Activated CD4-positive, CD25-positive, alpha-beta regulatory T cell treated with anti-CD3 and anti-CD28 coated beads, Interleukin-2, amount 50 U/mL, for 16 hours (primary cell): ENCODE data around the gene DAPL1.

Experiments
- DNase-seq: peaks from one replicate; pipeline ENCODE4 v3.0.0-alpha.2; 2020; ENCODE audit warnings: low read depth, low spot score

DAPL1 gene

DNA sequence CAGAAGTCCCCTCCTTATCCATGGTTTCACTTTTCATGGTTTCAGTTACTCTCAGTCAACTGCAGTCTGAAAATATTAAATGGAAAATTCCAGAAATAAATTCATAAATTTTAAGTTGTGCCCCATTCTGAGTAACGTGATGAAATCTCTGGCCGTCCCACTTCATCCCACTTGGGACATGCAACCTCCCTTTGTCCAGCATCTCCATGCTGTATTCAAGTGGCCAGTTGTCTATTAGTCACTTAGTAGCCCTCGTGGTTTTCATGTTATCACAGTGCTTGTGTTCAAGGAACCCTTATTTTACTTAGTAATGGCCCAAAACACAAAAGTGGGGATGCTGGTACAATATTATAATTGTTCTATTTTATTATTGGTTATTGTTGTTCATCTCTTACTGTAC, 18.0 kb upstream of the DAPL1 start:
- no peak for DNase-seq

DNA sequence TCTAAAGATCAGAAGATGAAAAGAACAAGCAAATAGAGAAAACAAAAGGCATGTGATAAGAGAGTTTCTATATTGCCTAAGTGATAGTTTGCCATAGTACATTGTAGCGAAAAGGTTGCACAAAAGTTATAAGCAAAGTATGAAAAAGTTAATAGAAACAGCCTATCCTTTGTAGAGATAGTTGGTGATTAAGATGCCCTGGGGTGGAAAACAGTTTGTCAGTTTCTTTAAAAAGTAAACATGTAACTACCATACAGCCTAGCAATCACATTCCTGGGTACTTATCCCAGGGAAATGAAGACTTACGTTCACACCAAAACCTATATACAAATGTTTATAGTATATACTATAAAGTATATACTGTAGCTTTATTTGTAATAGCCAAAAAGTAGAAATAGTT, 16.9 kb upstream of the DAPL1 start:
- no peak for DNase-seq

DNA sequence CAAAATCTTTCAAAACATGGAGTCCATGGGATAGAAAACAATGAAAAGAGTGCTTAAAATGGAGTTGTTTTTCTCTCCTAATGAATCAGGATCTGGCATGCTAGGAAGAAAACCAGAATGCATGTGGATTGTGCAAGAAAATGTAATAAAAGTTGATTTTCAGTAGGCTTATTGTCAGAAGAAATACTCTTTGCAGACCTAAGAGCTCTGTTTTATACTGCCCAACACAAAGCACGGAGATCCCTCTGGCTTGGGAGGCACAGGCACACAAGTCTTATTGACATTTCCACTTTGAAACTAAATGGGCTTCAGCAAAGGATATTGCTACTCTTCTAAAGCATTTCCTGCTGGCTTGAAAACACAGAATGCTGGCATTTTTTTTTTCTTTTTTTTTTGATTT, 15.5 kb upstream of the DAPL1 start:
- DNase-seq = no peak

DNA sequence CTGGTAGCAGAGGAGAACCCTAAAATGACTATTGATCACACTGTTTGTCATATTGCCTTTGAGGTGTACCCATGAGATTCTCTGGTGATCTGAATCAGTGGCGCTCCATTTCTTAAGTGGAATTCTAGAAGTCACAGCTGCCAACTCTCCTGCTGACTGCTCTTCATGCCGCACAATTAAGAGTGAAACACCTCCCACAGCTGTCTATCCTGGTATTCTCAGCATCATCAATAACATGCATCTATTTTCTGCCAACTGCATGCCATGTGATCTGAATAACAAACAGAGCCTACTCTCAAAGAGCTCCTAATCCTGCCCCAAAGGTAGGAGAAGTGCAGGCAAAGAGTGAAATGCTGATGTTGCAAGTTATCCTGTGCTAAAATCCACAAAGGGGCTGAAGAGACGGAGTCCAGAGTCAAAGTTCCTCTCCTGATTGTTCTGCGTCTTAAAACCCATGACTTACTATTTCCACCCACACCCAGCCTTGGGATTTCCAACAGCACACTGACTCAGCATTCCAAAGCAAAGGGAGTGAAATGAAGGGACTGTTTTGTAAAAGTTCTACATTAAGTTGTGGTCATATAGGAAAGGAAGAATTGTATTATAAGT, 13.7 kb upstream of the DAPL1 start:
- DNase-seq = no peak

DNA sequence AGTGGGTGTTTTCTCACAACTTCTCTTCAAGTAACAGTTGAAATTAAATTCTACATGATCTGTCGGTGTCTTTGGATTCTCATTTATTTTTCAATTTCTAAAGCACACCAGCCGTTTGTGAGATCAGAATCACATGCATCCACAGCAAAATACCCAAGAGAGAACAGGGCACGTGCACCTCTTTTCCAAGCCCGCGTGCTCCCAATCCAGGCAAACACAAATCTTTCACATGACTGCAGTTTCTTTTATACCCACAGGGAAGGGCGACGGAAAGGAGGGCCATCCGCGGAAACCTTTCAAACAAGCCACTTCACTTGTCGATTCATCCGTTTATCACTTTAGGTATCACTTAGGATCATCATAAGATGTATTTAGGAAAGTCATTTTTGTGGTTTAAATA, 13.0 kb upstream of the DAPL1 start:
- no peak for DNase-seq

DNA sequence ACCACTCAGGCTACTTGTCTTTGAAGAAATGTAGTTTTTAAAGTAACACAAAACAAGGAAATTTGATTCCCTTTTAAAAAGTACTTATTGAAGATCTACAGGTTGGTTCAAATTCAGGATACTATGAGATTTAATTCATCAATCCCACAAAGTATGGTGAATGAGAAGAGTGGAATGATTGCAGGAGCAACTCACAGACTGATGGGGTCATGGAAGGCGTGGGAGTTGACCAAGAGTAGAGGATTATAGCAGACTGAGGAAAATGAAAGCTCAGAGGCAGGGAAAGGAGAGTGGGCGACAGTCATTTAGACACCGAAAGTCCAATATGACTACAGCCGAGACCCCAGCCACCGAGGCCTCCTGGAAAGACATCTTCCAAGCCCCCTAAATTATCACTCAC, 12.5 kb upstream of the DAPL1 start:
- no peak for DNase-seq

DNA sequence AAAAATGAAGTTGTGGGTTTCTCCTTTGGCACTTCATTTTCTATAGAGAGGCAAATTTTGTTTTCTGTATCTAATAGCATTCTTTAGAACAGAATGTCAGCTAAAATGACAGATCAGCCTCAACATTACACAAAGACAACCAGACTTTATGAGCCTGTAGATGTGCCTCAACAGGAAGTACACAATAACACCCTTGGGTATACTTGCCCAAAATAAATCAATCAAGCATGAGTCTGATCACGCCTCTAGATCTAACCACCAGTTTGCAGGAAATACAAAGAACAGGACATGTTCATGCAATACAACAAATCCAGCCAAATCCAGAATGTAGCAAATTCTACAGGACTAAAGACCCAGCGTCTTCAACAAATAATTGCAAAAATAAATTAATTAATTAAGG, 11.2 kb upstream of the DAPL1 start:
- DNase-seq = no peak

DNA sequence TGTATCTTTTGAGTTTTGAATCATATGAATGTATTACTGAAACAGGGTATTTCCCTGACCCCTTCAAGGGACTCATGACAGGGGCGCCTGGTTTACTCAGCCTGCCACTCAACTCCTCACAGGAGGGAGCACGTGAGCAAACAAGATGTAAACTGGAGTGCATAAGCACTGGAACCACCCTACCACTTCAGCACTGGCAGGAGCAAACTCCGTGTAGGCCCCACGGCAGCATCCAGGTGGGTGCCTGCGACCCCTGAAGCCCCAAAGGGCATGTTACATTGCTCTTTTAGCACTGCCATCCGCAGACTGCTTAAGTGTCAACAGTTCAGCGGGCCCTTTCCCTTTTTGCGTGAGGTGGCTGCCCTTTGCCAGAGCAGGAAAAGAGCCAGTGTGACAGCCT, 8.2 kb upstream of the DAPL1 start:
- no peak for DNase-seq

DNA sequence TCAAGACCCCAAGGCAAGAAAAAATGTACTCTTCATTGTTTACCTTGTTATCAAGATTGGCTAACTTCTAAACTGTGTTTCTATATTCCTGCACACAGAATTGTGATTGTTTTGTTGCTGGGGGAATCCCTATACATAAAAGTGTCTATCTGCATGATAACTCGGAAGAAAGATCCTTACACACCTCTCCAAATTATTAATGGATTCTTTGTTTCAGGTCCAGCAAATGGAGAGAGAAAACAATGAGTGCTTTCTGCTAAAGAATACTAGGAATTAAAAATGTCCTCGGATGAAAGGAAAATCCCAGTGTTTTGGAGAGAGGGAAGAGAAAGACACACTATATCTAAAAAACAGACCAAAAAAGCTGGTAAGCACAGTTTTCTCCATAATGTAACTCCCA, 6.2 kb upstream of the DAPL1 start:
- no peak for DNase-seq

DNA sequence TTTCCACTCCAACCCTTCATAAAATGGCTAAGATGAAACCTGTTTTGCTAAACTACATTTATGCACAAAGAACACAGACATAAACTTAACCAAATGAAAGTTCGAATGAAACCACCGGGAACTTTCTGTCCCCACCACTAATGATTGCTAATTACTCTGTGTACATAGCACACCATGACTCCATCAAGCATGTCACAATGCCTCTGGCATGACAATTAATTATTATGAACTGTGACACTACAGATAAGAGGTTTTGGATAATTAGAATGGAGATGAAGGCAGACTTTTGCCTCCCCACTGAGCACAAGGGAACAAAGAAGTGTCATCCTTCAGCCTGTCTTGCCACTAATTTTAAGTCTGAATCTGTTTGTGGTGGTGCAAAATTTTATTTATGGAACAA, 1.5 kb downstream of the DAPL1 start:
- no peak for DNase-seq

DNA sequence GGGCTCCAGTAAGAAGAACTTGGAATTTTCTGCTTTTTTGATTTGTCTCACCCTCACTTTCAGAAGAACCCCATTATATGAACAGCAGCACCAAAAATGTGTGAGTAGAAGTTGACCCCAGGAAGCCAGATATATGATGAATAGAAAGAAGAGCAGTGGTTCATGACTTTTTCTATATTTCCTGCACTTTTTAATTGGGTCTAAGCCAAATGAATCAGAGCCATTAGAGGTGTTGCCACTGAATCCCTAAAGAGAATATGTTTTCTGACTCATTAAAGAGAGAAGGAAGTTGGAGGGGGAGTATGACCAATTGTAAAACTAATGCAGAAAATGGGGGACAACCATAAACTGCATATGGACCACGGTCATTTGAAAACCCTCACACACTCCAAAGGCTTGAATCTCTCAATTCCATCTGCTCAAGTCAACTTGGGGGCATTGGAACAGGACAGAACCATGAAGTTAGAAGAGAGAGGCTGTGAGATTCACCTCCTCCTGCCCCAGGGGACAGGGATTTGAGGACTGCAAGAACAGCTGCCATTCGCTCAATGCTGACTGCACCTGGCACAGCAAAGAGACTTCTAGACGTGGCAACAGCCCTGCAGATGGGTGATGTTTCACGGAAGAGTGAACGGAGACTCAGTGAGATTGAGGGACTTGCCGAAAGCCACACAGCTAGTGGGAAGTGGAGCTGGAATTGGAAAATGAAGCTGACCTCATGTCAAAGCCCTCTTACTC, 3.0 kb downstream of the DAPL1 start:
- no peak for DNase-seq

DNA sequence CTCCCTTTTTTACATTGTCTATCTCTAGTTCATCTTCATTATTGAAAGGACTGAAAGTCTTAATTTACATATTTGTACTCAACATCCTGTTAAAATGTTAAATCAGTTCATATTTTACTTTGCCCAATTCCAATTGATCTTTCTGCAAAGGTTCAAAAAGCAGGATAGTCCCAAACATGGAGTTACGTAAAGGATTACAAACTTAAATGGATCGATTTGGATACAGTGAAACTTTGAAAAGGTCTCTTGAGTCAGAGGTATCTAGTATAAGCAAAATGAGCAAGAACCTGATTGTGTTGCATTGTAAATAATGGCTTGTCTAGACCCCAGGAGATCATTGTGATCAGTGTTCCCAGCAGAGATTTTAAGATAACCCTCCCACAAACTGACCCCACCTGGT, 4.1 kb downstream of the DAPL1 start:
- no peak for DNase-seq

DNA sequence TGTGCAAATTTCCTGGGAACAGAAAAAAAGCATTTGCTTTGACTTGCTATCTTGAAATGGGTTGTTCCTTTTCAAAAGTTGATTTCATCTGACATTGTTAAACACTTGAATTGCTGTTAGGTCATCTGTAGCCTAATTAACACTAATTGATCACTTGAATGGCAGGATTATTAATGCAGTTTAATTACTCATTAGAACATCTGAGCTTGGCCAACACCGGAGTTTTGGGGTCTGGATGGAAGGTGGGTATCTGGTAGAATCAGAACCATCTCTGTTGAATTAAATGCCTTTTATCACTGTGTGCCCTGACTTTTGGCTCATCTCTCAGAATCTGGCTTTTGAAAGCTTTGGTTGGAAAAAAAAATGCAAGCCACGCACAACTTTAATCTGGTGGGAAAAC, 8.4 kb downstream of the DAPL1 start:
- DNase-seq = no peak

DNA sequence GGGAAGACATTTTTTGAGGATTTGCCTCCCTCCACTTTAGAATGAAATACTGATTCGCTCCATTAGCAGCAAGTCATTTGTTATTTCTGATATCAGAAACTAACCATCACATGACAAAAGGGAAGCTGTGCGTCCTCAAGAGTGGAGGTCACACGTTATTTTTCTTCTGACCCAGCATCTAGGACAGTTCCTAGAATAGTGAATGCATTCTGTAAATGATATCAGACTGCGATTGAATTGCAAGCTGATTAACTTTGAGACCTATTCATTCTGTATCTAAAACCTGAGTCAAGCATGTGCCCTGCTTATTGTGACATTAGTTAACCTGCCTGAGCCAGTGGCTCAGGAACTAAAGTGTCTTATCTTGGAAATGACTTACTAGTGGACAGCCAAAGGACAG, 10.1 kb downstream of the DAPL1 start:
- DNase-seq = no peak

DNA sequence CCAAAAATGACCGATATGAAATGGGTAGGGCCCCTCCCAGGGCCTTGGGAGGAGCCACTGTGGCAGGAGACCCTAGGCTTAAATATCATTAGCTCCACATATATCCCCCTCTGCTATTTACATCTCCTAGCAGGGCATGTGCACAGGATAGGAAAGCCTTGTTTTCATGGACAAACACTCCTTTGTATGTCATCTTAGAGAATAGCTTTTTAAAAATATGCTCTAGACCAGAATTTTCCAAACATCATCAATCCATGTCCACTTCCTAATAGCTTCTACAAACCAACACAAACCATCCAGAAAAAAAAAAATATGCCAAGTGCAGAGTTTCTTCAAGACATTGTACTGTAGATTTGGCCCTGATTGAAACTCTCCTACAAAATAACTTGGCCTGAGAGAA, 10.8 kb downstream of the DAPL1 start:
- no peak for DNase-seq

DNA sequence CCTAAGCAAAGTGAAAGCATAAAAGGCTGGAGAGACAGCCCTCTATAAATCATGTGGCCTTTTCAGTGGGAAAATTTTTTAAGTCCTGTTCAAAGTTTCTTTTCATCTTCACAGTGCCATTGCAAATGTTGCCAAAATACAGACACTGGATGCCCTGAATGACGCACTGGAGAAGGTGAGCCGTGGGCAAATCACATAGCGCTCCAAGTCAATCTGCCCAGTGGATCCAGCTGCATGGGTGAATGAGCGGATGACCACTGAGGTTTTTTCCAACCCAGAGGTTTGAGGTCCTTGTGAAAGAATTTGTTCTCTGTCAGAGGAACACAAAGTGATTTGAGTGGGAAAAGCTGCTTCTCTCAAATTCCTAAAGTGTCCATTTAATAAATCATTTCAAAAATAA, 11.8 kb downstream of the DAPL1 start:
- no peak for DNase-seq

DNA sequence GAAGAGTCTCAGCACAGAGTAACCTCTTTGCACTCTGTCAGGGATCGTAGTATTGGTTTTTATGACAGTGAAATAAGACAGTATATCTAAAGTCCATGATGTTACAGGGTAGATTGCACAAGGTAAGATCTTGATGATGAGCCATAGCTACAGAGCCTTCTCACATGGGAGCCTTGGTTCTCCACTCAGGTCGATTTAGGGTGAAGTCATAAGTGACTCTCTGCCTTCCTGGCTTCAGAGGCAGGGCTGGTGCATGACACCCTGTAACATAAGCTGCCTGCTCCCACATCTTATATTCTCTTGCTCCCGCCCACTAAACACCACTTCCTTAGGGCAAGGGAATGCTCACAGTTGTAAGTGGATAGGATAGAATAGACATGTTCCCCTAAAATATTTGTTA, 13.3 kb downstream of the DAPL1 start:
- DNase-seq = no peak

DNA sequence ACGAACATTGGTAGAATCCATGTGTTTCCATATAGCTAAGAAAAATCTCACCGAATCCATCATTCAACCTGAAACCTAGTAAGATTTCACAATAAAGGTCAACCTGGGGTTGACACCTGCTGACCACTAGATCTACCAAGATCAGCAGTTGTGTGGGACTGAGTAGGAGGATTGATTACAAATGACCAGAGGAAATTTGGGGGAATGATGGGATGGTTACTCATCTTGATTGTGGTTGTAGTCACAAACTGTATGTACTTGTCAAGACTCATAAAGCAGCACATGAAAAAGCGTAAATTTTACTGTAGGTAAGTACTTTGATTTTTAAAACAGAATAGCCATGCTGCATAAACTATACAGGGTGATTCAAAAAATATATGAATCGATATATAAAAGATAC, 14.7 kb downstream of the DAPL1 start:
- no peak for DNase-seq

DNA sequence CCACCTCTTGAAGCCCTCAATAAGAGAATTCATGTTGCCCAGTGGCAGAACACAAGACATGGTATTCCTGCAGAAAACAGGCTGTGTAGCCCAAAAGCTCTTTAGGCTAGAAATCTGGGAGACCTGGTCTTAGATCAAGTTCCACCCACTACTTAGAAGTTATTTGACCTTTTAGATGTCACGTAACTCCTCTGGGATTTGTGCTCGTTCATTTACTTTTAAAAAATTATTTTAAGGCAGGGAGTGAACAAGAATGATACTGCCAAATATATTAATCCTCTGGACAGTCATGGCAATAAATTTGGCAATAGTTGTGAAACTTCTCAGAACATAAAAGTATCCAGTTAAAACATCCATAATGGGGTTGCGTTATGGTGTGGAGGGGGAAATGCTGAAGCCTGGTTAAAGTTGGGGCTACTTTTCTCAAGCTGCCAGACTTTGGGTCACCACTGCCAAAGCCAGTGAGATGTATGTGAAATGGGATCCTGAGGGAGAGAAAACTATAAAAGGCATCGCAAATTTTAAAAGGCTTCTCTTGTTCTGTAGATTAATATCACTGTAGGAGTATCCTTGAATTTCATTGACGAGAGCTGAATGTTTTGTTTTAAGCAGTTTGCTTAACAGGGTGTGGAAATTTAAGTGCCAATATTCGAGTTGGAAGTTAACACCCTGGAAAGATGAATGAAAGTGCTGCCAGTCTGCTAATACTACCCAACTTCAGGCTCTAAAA, 15.8 kb downstream of the DAPL1 start:
- DNase-seq = no peak

DNA sequence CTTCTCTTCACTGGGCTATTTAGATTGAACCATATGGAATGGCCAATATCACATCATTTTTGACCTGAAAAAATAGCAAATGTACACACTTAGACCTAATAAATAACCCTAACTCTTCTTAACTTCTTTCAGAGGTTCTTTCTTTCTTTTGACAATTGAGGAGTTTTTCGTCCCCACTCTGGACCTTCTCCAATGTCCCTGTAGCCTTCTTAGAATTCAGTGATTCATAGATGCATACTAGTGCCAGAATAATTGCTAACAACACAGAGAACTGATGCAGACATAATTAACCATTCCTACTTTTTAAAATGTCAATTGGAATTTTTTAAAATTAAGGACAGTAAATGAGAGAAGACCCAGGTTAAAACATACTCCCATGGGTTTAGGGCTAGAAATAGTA, 20.0 kb downstream of the DAPL1 start:
- no peak for DNase-seq

DNA sequence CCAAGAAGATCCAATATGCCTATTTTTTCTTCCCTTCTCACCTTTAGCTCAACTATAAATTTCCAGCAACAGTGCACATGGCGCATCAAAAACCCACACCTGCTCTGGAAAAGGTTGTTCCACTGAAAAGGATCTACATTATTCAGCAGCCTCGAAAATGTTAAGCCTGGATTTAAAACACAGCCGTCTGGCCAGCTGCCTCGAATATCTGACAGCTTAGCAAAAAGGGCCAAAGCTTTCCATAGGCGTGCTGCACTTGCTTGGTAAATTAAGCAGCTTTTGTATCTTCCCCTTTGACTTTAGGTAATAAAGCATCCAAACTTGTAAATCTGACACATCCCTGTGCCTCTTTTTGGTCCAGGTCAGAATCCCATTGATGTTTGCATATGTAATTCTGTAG, 20.5 kb downstream of the DAPL1 start:
- no peak for DNase-seq

DNA sequence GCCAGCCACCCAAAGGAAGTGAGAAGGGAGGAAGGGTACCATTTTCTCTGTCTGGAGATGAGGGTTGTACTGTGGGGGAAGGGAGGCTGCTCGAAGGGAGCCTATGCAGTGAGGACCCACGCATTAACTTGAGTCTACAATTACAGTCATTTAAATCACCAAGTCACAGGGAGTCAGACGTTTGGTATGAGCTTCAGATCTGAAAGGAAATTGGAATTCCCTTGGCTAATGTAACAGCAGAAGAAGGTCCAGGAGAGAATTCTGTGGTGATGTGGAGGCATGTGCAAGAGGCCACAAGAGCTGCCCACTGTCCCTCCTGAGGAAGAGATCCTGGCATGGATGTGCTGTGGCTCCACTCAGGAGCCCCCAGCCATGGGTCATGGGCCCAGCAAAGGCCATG, 22.5 kb downstream of the DAPL1 start:
- DNase-seq = no peak

DNA sequence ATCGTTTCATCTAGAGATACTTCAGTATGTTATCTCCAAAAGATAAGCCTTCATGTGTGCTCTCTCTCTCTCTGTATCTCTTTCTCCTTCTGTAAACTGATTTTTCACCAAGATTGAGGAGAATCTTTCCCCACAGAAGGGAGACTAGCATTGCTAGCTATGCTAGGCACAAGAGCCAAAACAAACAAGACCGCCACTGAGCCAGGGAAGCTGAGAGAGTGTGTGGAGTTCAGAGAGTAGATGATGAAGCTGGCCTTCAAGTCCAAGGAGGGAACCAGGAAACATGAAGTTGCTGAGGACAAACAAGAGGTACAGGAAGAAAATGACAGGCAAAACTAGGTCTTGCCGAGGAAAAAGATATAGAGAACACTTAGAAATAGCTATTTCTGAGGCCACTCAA, 23.4 kb downstream of the DAPL1 start:
- DNase-seq = no peak
